Activated CD8-positive, alpha-beta T cell treated with anti-CD3 and anti-CD28 coated beads for 36 hours (primary cell): ENCODE data around the gene SNX7. TPM values are rescaled to one million over a fixed set of nuclear protein-coding genes. Genes with fewer than 3 reads are reported as not detected.

Experiments
- ATAC-seq: fragments of 200-7000 bp; cut with Tn5 transposase; one replicate; pipeline ENCODE4 v1.10.0; 2021; ENCODE audit warnings: mild to moderate bottlenecking, moderate library complexity
- CTCF ChIA-PET: fragments of 350-600 bp; sonication (Branson Sonifier 250); formaldehyde crosslinking; loops from one replicate; lab custom pipeline; 2021; ENCODE audit warnings: antibody characterized with exemption; lab: Charles Lee
- POLR2A ChIA-PET: fragments of 350-600 bp; sonication (Branson Sonifier 250); formaldehyde crosslinking; loops from one replicate; lab custom pipeline; 2021; ENCODE audit warnings: antibody characterized with exemption; lab: Charles Lee
- DNase-seq: peaks from one replicate; pipeline ENCODE4 v3.0.0-alpha.2; 2020
- H3K27ac Mint-ChIP-seq: one replicate; pipeline ENCODE4 v1.8.0; 2021; ENCODE audit warnings: mild to moderate bottlenecking, mixed read lengths
- H3K27me3 Mint-ChIP-seq: one replicate; pipeline ENCODE4 v1.8.0; 2021; ENCODE audit warnings: mixed read lengths
- H3K36me3 Mint-ChIP-seq: one replicate; pipeline ENCODE4 v1.8.0; 2021; ENCODE audit warnings: low read depth, mixed read lengths
- H3K4me1 Mint-ChIP-seq: one replicate; pipeline ENCODE4 v1.8.0; 2021; ENCODE audit warnings: low read depth, mixed read lengths
- H3K4me3 Mint-ChIP-seq: one replicate; pipeline ENCODE4 v1.8.0; 2021; ENCODE audit warnings: mild to moderate bottlenecking, moderate library complexity, mixed read lengths
- H3K9me3 Mint-ChIP-seq: one replicate; pipeline ENCODE4 v1.8.0; 2021; ENCODE audit warnings: mixed read lengths
- intact Hi-C: fragments of 100-400 bp; cut with micrococcal nuclease; formaldehyde crosslinking; loops from one replicate; pipeline ENCODE4 v1.10.0; 2022
- total RNA-seq, 2 experiments: library from RNA; stranded (reverse); gene quantifications; one replicate each; pipeline ENCODE4 v1.2.3, GENCODE V29; 2021
- TF ChIP-seq, protein P1 (sequence below): fragments of 200-600 bp; IDR thresholded peaks from one replicate; pipeline ENCODE4 v1.8.0; 2022; ENCODE audit warnings: antibody characterized with exemption, mild to moderate bottlenecking

SNX7 gene
- total RNA-seq, 2 experiments from 2014 or later, result not detected

DNA sequence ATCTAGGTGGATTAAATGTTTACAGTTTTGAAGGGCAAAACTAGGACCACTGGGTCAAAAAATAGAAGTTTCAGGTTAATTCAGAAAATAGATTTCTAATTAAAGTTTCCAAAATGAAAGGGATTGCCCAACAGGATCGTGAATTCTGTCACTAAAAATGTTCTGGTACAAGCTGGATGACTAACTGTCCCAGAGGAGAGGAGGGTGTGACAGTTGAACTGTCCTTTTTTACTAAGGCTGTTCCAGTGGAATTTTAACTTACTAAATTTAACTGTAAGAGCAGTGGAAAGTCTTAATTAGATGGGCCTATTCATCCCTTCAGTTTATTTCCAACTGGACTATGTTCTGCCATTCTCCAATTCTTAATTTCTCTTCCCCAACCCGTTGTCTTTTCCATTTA lies 7.2 kb downstream of the SNX7 start:
- ChIA-PET POLR2A (no interaction called here), CTCF (no interaction called here)
- Mint-ChIP-seq H3K27me3 (peaks cover 9% of the 10 kb centered on the region), H3K9me3 (no peaks in the 10 kb centered on the region), H3K27ac (no peak overlapping the region), H3K4me1 (no peaks in the 10 kb centered on the region), H3K36me3 (no peaks in the 10 kb centered on the region), H3K4me3 (no peak overlapping the region)
- ATAC-seq (no peak), DNase-seq (no peak)
- intact Hi-C loops, result no loop called here
- TF ChIP-seq, protein P1, sequence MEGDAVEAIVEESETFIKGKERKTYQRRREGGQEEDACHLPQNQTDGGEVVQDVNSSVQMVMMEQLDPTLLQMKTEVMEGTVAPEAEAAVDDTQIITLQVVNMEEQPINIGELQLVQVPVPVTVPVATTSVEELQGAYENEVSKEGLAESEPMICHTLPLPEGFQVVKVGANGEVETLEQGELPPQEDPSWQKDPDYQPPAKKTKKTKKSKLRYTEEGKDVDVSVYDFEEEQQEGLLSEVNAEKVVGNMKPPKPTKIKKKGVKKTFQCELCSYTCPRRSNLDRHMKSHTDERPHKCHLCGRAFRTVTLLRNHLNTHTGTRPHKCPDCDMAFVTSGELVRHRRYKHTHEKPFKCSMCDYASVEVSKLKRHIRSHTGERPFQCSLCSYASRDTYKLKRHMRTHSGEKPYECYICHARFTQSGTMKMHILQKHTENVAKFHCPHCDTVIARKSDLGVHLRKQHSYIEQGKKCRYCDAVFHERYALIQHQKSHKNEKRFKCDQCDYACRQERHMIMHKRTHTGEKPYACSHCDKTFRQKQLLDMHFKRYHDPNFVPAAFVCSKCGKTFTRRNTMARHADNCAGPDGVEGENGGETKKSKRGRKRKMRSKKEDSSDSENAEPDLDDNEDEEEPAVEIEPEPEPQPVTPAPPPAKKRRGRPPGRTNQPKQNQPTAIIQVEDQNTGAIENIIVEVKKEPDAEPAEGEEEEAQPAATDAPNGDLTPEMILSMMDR, result no peak

- Mint-ChIP-seq H3K4me3 (no peak overlapping the region), H3K27me3 (peaks cover 7% of the 10 kb centered on the region), H3K27ac (no peak overlapping the region), H3K4me1 (no peaks in the 10 kb centered on the region), H3K9me3 (no peaks in the 10 kb centered on the region), H3K36me3 (no peaks in the 10 kb centered on the region)
- CTCF ChIA-PET, result no interaction called here
- ATAC-seq (no peak), DNase-seq (no peak)
- intact Hi-C loops, result no loop called here
- POLR2A ChIA-PET, result no interaction called here
- TF ChIP-seq, protein P1, result no peak
Measured at GRCh38 chr1:98669355-98670296, 8.1 kb downstream of the SNX7 start.

DNA sequence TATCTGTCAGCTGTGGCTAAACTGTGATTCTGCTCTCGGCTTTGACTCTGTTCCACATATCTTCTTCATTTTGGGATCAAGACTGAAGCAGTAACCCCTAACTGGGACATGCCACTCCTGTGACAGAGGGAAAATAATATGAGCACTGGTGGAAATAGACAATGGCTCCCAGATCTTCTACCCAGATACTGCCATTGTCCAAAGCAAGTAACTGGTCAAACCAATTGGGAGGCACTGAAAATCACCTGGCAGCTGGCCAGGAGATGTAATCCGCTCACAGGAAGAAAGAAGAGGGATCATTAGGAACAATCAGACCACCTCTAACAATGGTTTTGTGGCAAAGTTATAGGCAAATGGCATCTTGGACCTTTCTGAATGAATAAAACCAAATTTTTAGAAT lies 10.7 kb downstream of the SNX7 start:
- H3K27ac Mint-ChIP-seq, result no peak overlapping the region
- no peaks in the 10 kb centered on the region for H3K36me3 Mint-ChIP-seq
- no peaks in the 10 kb centered on the region for H3K4me1 Mint-ChIP-seq
- H3K4me3 Mint-ChIP-seq, result no peak overlapping the region
- ATAC-seq (no peak), DNase-seq (no peak)
- CTCF ChIA-PET, result no interaction called here
- intact Hi-C loops, result no loop called here
- no peaks in the 10 kb centered on the region for H3K9me3 Mint-ChIP-seq
- POLR2A ChIA-PET, result no interaction called here
- H3K27me3 Mint-ChIP-seq, result peaks cover 7% of the 10 kb centered on the region
- TF ChIP-seq, protein P1, result no peak

DNA sequence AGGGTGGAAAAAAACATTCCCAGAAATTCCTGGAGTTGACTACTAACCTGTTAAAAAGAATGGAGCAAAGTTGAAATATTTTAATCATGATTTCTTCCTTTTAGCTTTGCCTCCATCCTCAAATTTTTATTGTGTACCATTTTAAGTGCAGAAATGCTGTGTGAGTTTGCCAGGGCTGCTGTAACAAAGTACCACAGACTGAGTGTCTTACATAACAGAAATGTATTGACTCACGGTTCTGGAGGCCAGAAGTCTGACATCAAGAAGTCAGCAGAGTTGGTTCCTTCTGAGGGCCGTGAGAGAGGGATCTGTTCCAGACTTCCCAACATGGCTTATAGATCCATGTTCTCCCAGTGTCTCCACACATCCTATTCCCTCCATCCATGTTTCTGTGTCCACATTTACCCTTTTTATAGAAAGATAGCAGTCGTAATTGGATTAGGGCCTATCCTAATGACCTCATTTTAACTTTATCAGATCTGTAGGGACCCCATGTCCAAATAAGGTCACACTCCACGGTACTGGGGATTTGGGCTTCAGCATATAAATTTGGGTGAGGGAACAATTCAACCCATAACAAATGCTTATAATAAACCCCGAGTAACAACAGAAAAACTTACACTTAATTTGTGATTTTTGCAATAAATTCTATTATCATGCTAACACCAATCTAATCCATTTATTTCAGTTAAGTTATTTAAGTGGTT lies 12.7 kb downstream of the SNX7 start:
- TF ChIP-seq, protein P1, result no peak
- ChIA-PET CTCF (interaction anchor here (1.2 kb wide), 1 partner anchor 32 kb away, joined by 3 read pairs; no protein-coding TSS in a partner anchor), POLR2A (no interaction called here)
- H3K9me3 Mint-ChIP-seq, result no peaks in the 10 kb centered on the region
- peaks cover 4% of the 10 kb centered on the region for H3K27me3 Mint-ChIP-seq
- intact Hi-C loops, result no loop called here
- ATAC-seq (no peak), DNase-seq (no peak)
- no peaks in the 10 kb centered on the region for H3K4me1 Mint-ChIP-seq
- no peak overlapping the region for H3K4me3 Mint-ChIP-seq
- no peaks in the 10 kb centered on the region for H3K36me3 Mint-ChIP-seq
- no peak overlapping the region for H3K27ac Mint-ChIP-seq

DNA sequence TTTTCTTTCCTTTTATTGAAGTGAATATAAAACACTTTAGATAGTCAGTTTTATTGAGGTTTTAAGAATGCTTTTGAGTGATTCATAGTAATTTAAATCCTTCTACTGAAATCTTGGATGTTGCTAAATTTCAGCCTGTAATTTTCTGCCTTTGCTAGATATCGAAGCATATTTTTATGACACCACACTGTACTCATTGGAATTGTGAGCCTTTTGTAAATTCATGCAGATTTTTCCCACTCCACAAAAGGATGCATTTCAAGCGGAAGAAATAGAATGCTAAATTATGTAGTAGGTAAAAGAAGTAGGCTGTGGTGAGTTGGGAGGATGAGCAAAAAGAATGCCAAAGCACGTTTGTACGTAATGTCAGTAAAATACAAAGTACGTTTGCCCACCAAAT lies 13.8 kb downstream of the SNX7 start:
- ATAC-seq, result no peak
- Mint-ChIP-seq H3K4me1 (no peaks in the 10 kb centered on the region), H3K27me3 (peaks cover 4% of the 10 kb centered on the region), H3K9me3 (no peaks in the 10 kb centered on the region), H3K4me3 (no peak overlapping the region), H3K36me3 (no peaks in the 10 kb centered on the region), H3K27ac (no peak overlapping the region)
- no peak for DNase-seq
- intact Hi-C loops, result no loop called here
- TF ChIP-seq, protein P1, result no peak
- POLR2A ChIA-PET, result no interaction called here
- CTCF ChIA-PET, result no interaction called here
